ENCODE results near the gene DENND5B. TPM values are rescaled to one million over a fixed set of nuclear protein-coding genes. Genes with fewer than 3 reads are reported as not detected.
"Not testable (repeated sequence)": the region's sequence is repeated elsewhere in the genome, so short reads cannot be mapped to it uniquely, and the experiment has no call there.

The DENND5B gene
- total RNA-seq, 1 donor, result 9.4 TPM

GRCh38 chr12:31560516-31560915 is 30.4 kb downstream of the DENND5B start:
- no peak for DNase-seq (ENCODE audit: low read depth in 2 of 3, low spot score in 2 of 3)

- no peak for DNase-seq (ENCODE audit: low read depth in 2 of 3, low spot score in 2 of 3)
These were observed 32.4 kb downstream of the DENND5B start for GRCh38 chr12:31558521-31558920.

GRCh38 chr12:31557707-31558106 is 33.2 kb downstream of the DENND5B start:
- DNase-seq (ENCODE audit: low read depth in 2 of 3, low spot score in 2 of 3), result no peak

GRCh38 chr12:31555466-31555865 is 35.5 kb downstream of the DENND5B start:
- DNase-seq (ENCODE audit: low read depth in 2 of 3, low spot score in 2 of 3), result not testable (repeated sequence)

- DNase-seq (ENCODE audit: low read depth in 2 of 3, low spot score in 2 of 3), result not testable (repeated sequence)
These were observed 40.3 kb downstream of the DENND5B start for GRCh38 chr12:31550590-31550989.

- no peak for DNase-seq (ENCODE audit: low read depth in 2 of 3, low spot score in 2 of 3)
These were observed 54.3 kb downstream of the DENND5B start for GRCh38 chr12:31536672-31537071.

GRCh38 chr12:31533470-31533869 is 57.5 kb downstream of the DENND5B start:
- DNase-seq (ENCODE audit: low read depth in 2 of 3, low spot score in 2 of 3), result no peak

- DNase-seq (ENCODE audit: low read depth in 2 of 3, low spot score in 2 of 3), result no peak
These were observed 59.0 kb downstream of the DENND5B start for GRCh38 chr12:31531893-31532292.

- no peak for DNase-seq (ENCODE audit: low read depth in 2 of 3, low spot score in 2 of 3)
These were observed 62.8 kb downstream of the DENND5B start for GRCh38 chr12:31528095-31528494.

GRCh38 chr12:31527083-31527482 is 63.9 kb downstream of the DENND5B start:
- no peak for DNase-seq (ENCODE audit: low read depth in 2 of 3, low spot score in 2 of 3)

- DNase-seq (ENCODE audit: low read depth in 2 of 3, low spot score in 2 of 3), result no peak
These were observed 64.8 kb downstream of the DENND5B start for GRCh38 chr12:31526158-31526546.

GRCh38 chr12:31525496-31526157 is 65.3 kb downstream of the DENND5B start:
- no peak for DNase-seq (ENCODE audit: low read depth in 2 of 3, low spot score in 2 of 3)

- DNase-seq (ENCODE audit: low read depth in 2 of 3, low spot score in 2 of 3), result no peak
These were observed 66.0 kb downstream of the DENND5B start for GRCh38 chr12:31524791-31525495.

GRCh38 chr12:31523306-31523705 is 67.6 kb downstream of the DENND5B start:
- DNase-seq (ENCODE audit: low read depth in 2 of 3, low spot score in 2 of 3), result no peak

- no peak for DNase-seq (ENCODE audit: low read depth in 2 of 3, low spot score in 2 of 3)
These were observed 68.3 kb downstream of the DENND5B start for GRCh38 chr12:31522607-31523006.

GRCh38 chr12:31521964-31522363 is 69.0 kb downstream of the DENND5B start:
- DNase-seq (ENCODE audit: low read depth in 2 of 3, low spot score in 2 of 3), result no peak

- DNase-seq (ENCODE audit: low read depth in 2 of 3, low spot score in 2 of 3), result no peak
These were observed 71.4 kb downstream of the DENND5B start for GRCh38 chr12:31519511-31519910.

- no peak for DNase-seq (ENCODE audit: low read depth in 2 of 3, low spot score in 2 of 3)
These were observed 72.2 kb downstream of the DENND5B start for GRCh38 chr12:31518680-31519227.

- no peak for DNase-seq (ENCODE audit: low read depth in 2 of 3, low spot score in 2 of 3)
These were observed 72.9 kb downstream of the DENND5B start for GRCh38 chr12:31517994-31518393.

- no peak for DNase-seq (ENCODE audit: low read depth in 2 of 3, low spot score in 2 of 3)
These were observed 74.2 kb downstream of the DENND5B start for GRCh38 chr12:31516702-31517101.

- DNase-seq (ENCODE audit: low read depth in 2 of 3, low spot score in 2 of 3), result no peak
These were observed 76.0 kb downstream of the DENND5B start for GRCh38 chr12:31514912-31515311.

GRCh38 chr12:31510034-31510433 is 80.9 kb downstream of the DENND5B start:
- no peak for DNase-seq (ENCODE audit: low read depth in 2 of 3, low spot score in 2 of 3)

Data from hematopoietic multipotent progenitor cell (in vitro differentiated cells).